Measurements from ENCODE around the gene CDH23. TPM values are rescaled to one million over a fixed set of nuclear protein-coding genes. Genes with fewer than 3 reads are reported as not detected.
"Not testable (repeated sequence)": the region's sequence is repeated elsewhere in the genome, so short reads cannot be mapped to it uniquely, and the experiment has no call there.

CDH23 gene
- total RNA-seq, 1 experiment from 2014 or later = 2.9 TPM

- TF ChIP-seq AR (CRISPR knock-in tag; IDR thresholded peaks at IDR 0.05) (no peak), ELF4 (CRISPR knock-in tag; IDR thresholded peaks at IDR 0.05; ENCODE audit: low read depth) (no peak), RELA (CRISPR knock-in tag; IDR thresholded peaks at IDR 0.05; ENCODE audit: borderline replicate concordance) (no peak), ZNF121 (CRISPR knock-in tag; IDR thresholded peaks at IDR 0.05) (no peak), PREB (CRISPR knock-in tag; IDR thresholded peaks at IDR 0.05; ENCODE audit: borderline replicate concordance) (no peak)
These were observed 201.9 kb downstream of the CDH23 start (continued) for GRCh38 chr10:71598621-71599055.

- ChIA-PET POLR2A (no interaction called here), CTCF (interaction anchor here (1.0 to 1.6 kb wide), 2 partner anchors 9 to 229 kb away, joined by 3 read pairs; no protein-coding TSS in a partner anchor)
- H3K27me3 Mint-ChIP-seq (ENCODE audit: low read depth) = no peaks in the 10 kb centered on the region
- ATAC-seq (no peak), DNase-seq (ENCODE audit: low spot score) (no peak)
- H3K9me3 Mint-ChIP-seq = no peaks in the 10 kb centered on the region
- H3K4me1 Mint-ChIP-seq = peaks cover 7% of the 10 kb centered on the region
- no peaks in the 10 kb centered on the region for H3K36me3 Mint-ChIP-seq
- TF ChIP-seq EMX1 (CRISPR knock-in tag; IDR thresholded peaks at IDR 0.05) = no peak
- no peak for TF ChIP-seq E2F1 (CRISPR knock-in tag; IDR thresholded peaks at IDR 0.05)
- TF ChIP-seq ESRRA (CRISPR knock-in tag; IDR thresholded peaks at IDR 0.05; ENCODE audit: borderline replicate concordance) = no peak
- TF ChIP-seq FOXP4 (CRISPR knock-in tag; IDR thresholded peaks at IDR 0.05) = no peak
- TF ChIP-seq JUN (CRISPR knock-in tag; IDR thresholded peaks at IDR 0.05) = no peak
- TF ChIP-seq KAT7 (CRISPR knock-in tag; IDR thresholded peaks at IDR 0.05; ENCODE audit: borderline replicate concordance) = no peak
- no peak for TF ChIP-seq ZNF263 (CRISPR knock-in tag; IDR thresholded peaks at IDR 0.05; ENCODE audit: low read depth)
- TF ChIP-seq OVOL2 (CRISPR knock-in tag; IDR thresholded peaks at IDR 0.05; ENCODE audit: borderline replicate concordance) = no peak
- no peak overlapping the region for H3K27ac Mint-ChIP-seq
- no peak overlapping the region for H3K4me3 Mint-ChIP-seq
These were observed 202.8 kb downstream of the CDH23 start for GRCh38 chr10:71599518-71599917.

GRCh38 chr10:71600242-71600641 lies 203.5 kb downstream of the CDH23 start:
- H3K36me3 Mint-ChIP-seq; DNase-seq (ENCODE audit: low spot score); ATAC-seq; H3K4me3 Mint-ChIP-seq; POLR2A ChIA-PET; H3K9me3 Mint-ChIP-seq; H3K27me3 Mint-ChIP-seq (ENCODE audit: low read depth); H3K27ac Mint-ChIP-seq: not testable (repeated sequence)
- H3K4me1 Mint-ChIP-seq = peaks cover 11% of the 10 kb centered on the region
- CTCF ChIA-PET = interaction anchor here (0.7 to 1.6 kb wide), 4 partner anchors 8 to 230 kb away, joined by 3 to 4 read pairs (median 3); no protein-coding TSS in a partner anchor

- Mint-ChIP-seq H3K27ac (no peak overlapping the region), H3K4me3 (no peak overlapping the region), H3K4me1 (peaks cover 11% of the 10 kb centered on the region), H3K9me3 (no peaks in the 10 kb centered on the region), H3K27me3 (ENCODE audit: low read depth) (no peaks in the 10 kb centered on the region), H3K36me3 (no peaks in the 10 kb centered on the region)
- TF ChIP-seq ZBTB43 (CRISPR knock-in tag; IDR thresholded peaks at IDR 0.05) (no peak), RELA (CRISPR knock-in tag; IDR thresholded peaks at IDR 0.05; ENCODE audit: borderline replicate concordance) (no peak), ZNF121 (CRISPR knock-in tag; IDR thresholded peaks at IDR 0.05) (no peak), ERG (CRISPR knock-in tag; IDR thresholded peaks at IDR 0.05) (no peak), AFF4 (CRISPR knock-in tag; IDR thresholded peaks at IDR 0.05; ENCODE audit: borderline replicate concordance) (no peak)
- ATAC-seq (no peak), DNase-seq (ENCODE audit: low spot score) (no peak)
- CTCF ChIA-PET = interaction anchor here (1.1 to 1.6 kb wide), 2 partner anchors 8 to 32 kb away, joined by 3 read pairs; no protein-coding TSS in a partner anchor
- POLR2A ChIA-PET = no interaction called here
These were observed 204.1 kb downstream of the CDH23 start for GRCh38 chr10:71600849-71601248.

All from WTC11 (cell line).